GM21447 (cell line): ENCODE measurements around the gene POMGNT2.
"Not testable (repeated sequence)": the region's sequence is repeated elsewhere in the genome, so short reads cannot be mapped to it uniquely, and the experiment has no call there.

Experiments used
- ATAC-seq: cut with Tn5 transposase; IDR thresholded peaks from one replicate; pipeline ENCODE4 v1.9.1; 2021; ENCODE audit not compliant: unreplicated experiment

Gene POMGNT2

GRCh38 chr3:43048470-43048869 is 57.4 kb downstream of the POMGNT2 start:
- ATAC-seq = no peak

- no peak for ATAC-seq
Observed at GRCh38 chr3:43046583-43046982, 59.3 kb downstream of the POMGNT2 start.

GRCh38 chr3:43045079-43045478 is 60.8 kb downstream of the POMGNT2 start:
- ATAC-seq = not testable (repeated sequence)

GRCh38 chr3:43043793-43044192 is 62.1 kb downstream of the POMGNT2 start:
- no peak for ATAC-seq

GRCh38 chr3:43043071-43043766 is 62.7 kb downstream of the POMGNT2 start:
- ATAC-seq = no peak

GRCh38 chr3:43041517-43041916 is 64.4 kb downstream of the POMGNT2 start:
- no peak for ATAC-seq

- ATAC-seq = no peak
Observed at GRCh38 chr3:43038010-43038409, 67.9 kb downstream of the POMGNT2 start.

GRCh38 chr3:43036621-43037423 is 69.1 kb downstream of the POMGNT2 start:
- no peak for ATAC-seq

GRCh38 chr3:43035801-43036365 is 70.0 kb downstream of the POMGNT2 start:
- ATAC-seq = no peak

- ATAC-seq = no peak
Observed at GRCh38 chr3:43034911-43035310, 71.0 kb downstream of the POMGNT2 start.

GRCh38 chr3:43034200-43034599 is 71.7 kb downstream of the POMGNT2 start:
- no peak for ATAC-seq

- no peak for ATAC-seq
Observed at GRCh38 chr3:43032646-43033628, 72.9 kb downstream of the POMGNT2 start.

GRCh38 chr3:43031889-43032545 is 73.9 kb downstream of the POMGNT2 start:
- no peak for ATAC-seq

GRCh38 chr3:43031485-43031884 is 74.4 kb downstream of the POMGNT2 start:
- ATAC-seq = no peak

GRCh38 chr3:43030162-43030935 is 75.5 kb downstream of the POMGNT2 start:
- no peak for ATAC-seq
